ENCODE data around the gene MRFAP1. TPM values are rescaled to one million over a fixed set of nuclear protein-coding genes. Genes with fewer than 3 reads are reported as not detected.

MRFAP1 gene
- total RNA-seq = 100 to 1,000 TPM in 4 of 6 donors, 10 to 100 TPM in 2; 70.2 to 120 (median 108) TPM
- 100 to 1,000 TPM in 1 of 2 donors, 10 to 100 TPM in 1; 85.2 to 178 TPM for polyA plus RNA-seq

DNA sequence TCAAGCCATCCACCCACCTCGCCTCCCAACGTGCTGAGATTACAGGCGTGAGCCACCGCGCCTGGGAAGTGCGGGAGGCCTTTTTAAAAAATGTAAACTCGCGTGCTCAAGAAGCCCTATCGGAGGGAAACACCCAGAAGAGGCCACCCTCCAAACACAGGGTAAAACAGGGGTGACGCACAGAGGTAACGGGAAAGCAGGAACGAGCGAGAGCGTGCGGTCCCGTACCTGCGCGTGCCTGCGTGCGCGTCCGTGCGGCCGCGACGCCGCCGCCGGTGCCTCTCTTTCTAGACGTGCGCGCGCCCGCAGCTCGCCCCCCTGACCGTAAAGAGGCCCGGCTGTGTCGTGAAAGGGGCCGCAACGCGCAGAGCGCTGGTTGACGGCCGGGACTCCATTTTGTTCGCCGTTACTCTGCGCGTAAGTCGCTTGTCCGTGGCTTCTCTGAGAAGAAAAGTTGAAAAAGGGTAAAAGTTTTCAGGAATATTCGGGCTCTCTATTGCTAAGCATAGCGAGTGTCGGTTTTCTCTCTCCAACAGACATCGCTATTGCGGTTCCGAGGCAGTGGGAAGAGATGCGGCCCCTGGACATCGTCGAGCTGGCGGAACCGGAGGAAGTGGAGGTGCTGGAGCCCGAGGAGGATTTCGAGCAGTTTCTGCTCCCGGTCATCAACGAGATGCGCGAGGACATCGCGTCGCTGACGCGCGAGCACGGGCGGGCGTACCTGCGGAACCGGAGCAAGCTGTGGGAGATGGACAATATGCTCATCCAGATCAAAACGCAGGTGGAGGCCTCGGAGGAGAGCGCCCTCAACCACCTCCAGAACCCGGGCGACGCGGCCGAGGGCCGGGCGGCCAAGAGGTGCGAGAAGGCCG is at the start of gene MRFAP1:
Gene MRFAP1, plus strand, starts transcription at position 394 of the 872 bp plus-strand sequence. Its CDS starts 178 bp downstream, at position 572.
- Histone ChIP-seq H3K36me3 (peaks cover 0 to 12% (median 0%) of the 10 kb centered on the region in 3 donors), H3K27ac (peak within 1 kb of the TSS; percentile 77 to 96 (median 90)), H3K9me3 (no peaks in the 10 kb centered on the region), H3K4me3 (peak within 1 kb of the TSS; percentile 67 to 88 (median 84)), H3K27me3 (no peaks in the 10 kb centered on the region), H3K4me1 (peaks cover 0 to 14% (median 14%) of the 10 kb centered on the region in 3 donors)
- ATAC-seq = peak; percentile 95 to 98 (median 96)
- 0% methylated on average over 90 of the region's 90 CpGs for WGBS, 2 donors
- intact Hi-C loops (cut with DNase I) = no loop called here
- TF ChIP-seq CTCF (IDR thresholded peaks at IDR 0.05) = no peak
- no peak for FAIRE-seq
- DNase-seq = peak; percentile 90 to 96 (median 94)

DNA sequence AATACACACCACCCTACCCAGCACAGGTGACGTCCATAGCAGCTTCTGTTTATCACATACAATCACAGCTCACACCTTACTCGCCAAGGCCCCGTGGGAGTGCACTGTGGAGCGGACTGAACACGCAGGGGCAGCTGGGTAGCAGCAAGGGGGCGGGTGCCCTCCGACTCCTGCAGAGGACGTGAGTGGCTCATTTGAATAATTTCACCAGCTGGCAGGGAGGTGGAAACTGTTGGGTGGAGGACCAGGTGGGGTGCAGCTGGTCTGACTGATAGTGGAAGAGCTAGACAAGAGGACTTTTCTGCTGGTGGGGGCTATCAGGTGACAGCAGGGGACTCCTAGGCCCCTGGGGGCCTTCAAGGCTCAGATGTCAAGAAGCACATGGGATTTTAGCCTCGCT is 49.2 kb upstream of the MRFAP1 start:
- H3K36me3 ChIP-seq = peaks cover 0 to 6% (median 0%) of the 10 kb centered on the region in 3 donors
- ATAC-seq (no peak), DNase-seq (peak in 1 of 6 donors; percentile 42), FAIRE-seq (no peak)
- H3K27ac ChIP-seq = no peak overlapping the region
- no peaks in the 10 kb centered on the region for H3K4me1 ChIP-seq
- no peak overlapping the region for H3K4me3 ChIP-seq
- WGBS, 2 donors = 80 to 89% methylated on average over 9 of the region's 9 CpGs
- intact Hi-C loops (cut with DNase I) = no loop called here
- TF ChIP-seq CTCF (IDR thresholded peaks at IDR 0.05) = no peak
- H3K9me3 ChIP-seq = no peaks in the 10 kb centered on the region
- H3K27me3 ChIP-seq = no peaks in the 10 kb centered on the region

- Histone ChIP-seq H3K4me3 (no peak overlapping the region), H3K27me3 (no peaks in the 10 kb centered on the region), H3K4me1 (no peaks in the 10 kb centered on the region), H3K9me3 (no peaks in the 10 kb centered on the region), H3K36me3 (peaks cover 0 to 6% (median 0%) of the 10 kb centered on the region in 3 donors), H3K27ac (no peak overlapping the region)
- TF ChIP-seq CTCF (IDR thresholded peaks at IDR 0.05) = no peak
- ATAC-seq = no peak
- DNase-seq = peak in 1 of 6 donors; percentile 24
- 88 to 89% methylated on average over 9 of the region's 9 CpGs for WGBS, 2 donors
- intact Hi-C loops (cut with DNase I) = no loop called here
- FAIRE-seq = no peak
These were observed 48.7 kb upstream of the MRFAP1 start for GRCh38 chr4:6591781-6592180.

DNA sequence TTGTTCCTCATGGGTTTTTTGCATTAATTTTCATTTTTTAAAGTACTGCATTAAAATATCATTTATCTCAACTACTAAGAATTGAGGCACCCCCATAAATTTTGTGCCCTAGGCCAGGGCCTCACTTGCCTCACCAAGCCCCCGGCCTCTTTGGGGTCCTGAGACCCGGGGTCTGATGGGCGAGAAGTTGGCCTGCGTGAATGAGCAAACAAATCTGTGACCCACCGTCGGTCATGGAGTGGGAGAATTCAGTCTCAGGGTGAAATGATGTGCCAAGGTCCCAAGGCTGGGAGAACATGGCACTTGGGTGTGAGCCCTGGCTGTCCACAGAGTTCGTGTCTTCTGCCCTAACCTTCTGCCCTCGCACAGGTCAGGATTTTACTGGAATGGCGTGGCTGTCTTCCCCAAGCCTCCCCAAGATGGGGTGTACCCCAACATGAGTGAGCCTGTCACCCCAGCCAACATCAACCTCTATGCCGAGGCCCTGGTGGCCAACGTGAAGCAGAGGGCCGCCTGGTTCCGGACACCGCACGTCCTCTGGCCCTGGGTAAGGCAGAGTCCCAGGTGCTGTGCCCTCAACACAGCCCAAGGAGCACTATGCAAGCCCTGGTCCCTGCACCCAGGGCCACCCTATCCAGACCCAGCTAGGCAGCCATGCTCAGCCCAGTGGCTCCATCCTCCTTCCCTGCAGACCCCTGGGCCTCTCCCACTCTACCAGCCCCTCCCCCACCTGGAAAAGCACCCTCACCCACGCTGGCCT is 47.5 kb upstream of the MRFAP1 start:
- Histone ChIP-seq H3K4me1 (no peaks in the 10 kb centered on the region), H3K9me3 (no peaks in the 10 kb centered on the region), H3K36me3 (peaks cover 0 to 7% (median 3%) of the 10 kb centered on the region in 3 donors), H3K27me3 (no peaks in the 10 kb centered on the region), H3K4me3 (no peak overlapping the region), H3K27ac (no peak overlapping the region)
- ATAC-seq = no peak
- WGBS, 2 donors = 87 to 90% methylated on average over 16 of the region's 16 CpGs
- no peak for TF ChIP-seq CTCF (IDR thresholded peaks at IDR 0.05)
- intact Hi-C loops (cut with DNase I) = no loop called here
- DNase-seq = peak in 1 of 6 donors; percentile 49
- FAIRE-seq = no peak

Measured in pancreas (tissue), 10 donors.